ENCODE data around the gene FAM174B. TPM values are rescaled to one million over a fixed set of nuclear protein-coding genes. Genes with fewer than 3 reads are reported as not detected.

The FAM174B gene
- total RNA-seq, 8 experiments from 2014 or later = 2.9 to 13.8 (median 8.0) TPM

GRCh38 chr15:92606126-92606835, 49.3 kb downstream of the FAM174B start:
- Histone ChIP-seq H3K4me1 (replicated peaks in 1 of 2) (peaks cover 0 to 5% of the 10 kb centered on the region in 2 donors), H3K27ac (no peak overlapping the region), H3K4me3 (no peak overlapping the region)
- ATAC-seq (replicated peaks in 6 of 8) = no peak
- in situ Hi-C loops (cut with MboI; ENCODE audit: low pct_unique_long_range_greater_than_20kb in 2 of 9, low sequenced_read_pairs in 9 of 9, unreplicated experiment in 9 of 9) = no loop called here
- WGBS, 10 experiments = 50 to 100% (median 89%) methylated on average over 3 to 7 of the region's 9 CpGs; no CpG with 5 or more reads in 4 of the 10 experiments

- 73 to 93% (median 80%) methylated on average over 1 to 8 of the region's 14 CpGs; no CpG with 5 or more reads in 5 of the 10 experiments for WGBS, 10 experiments
- H3K4me1 ChIP-seq (replicated peaks in 1 of 2) = peaks cover 0 to 2% of the 10 kb centered on the region in 2 donors
- no peak overlapping the region for H3K27ac ChIP-seq
- in situ Hi-C loops (cut with MboI; ENCODE audit: low pct_unique_long_range_greater_than_20kb in 2 of 9, low sequenced_read_pairs in 9 of 9, unreplicated experiment in 9 of 9) = no loop called here
- ATAC-seq (replicated peaks in 6 of 8) = no peak
- no peak overlapping the region for H3K4me3 ChIP-seq
Measured at GRCh38 chr15:92605225-92605944, 50.2 kb downstream of the FAM174B start.

GRCh38 chr15:92603743-92604470, 51.7 kb downstream of the FAM174B start:
- Histone ChIP-seq H3K4me1 (replicated peaks in 1 of 2) (no peaks in the 10 kb centered on the region), H3K27ac (no peak overlapping the region), H3K4me3 (no peak overlapping the region)
- in situ Hi-C loops (cut with MboI; ENCODE audit: low pct_unique_long_range_greater_than_20kb in 2 of 9, low sequenced_read_pairs in 9 of 9, unreplicated experiment in 9 of 9) = no loop called here
- no peak for ATAC-seq (replicated peaks in 6 of 8)
- 7 to 100% (median 75%) methylated on average over 1 to 5 of the region's 5 CpGs; no CpG with 5 or more reads in 2 of the 10 experiments for WGBS, 10 experiments

GRCh38 chr15:92603278-92603677, 52.3 kb downstream of the FAM174B start:
- 58 to 100% (median 90%) methylated on average over 1 to 5 of the region's 5 CpGs for WGBS, 10 experiments
- no peak overlapping the region for H3K4me3 ChIP-seq

GRCh38 chr15:92602267-92602593, 53.3 kb downstream of the FAM174B start:
- 7 to 100% (median 94%) methylated on average over 1 to 2 of the region's 2 CpGs; no CpG with 5 or more reads in 4 of the 10 experiments for WGBS, 10 experiments
- no peak overlapping the region for H3K4me3 ChIP-seq
- no peak for ATAC-seq (replicated peaks in 6 of 8)
- no peaks in the 10 kb centered on the region for H3K4me1 ChIP-seq (replicated peaks in 1 of 2)
- in situ Hi-C loops (cut with MboI; ENCODE audit: low pct_unique_long_range_greater_than_20kb in 2 of 9, low sequenced_read_pairs in 9 of 9, unreplicated experiment in 9 of 9) = no loop called here
- no peak overlapping the region for H3K27ac ChIP-seq

More at GRCh38 chr15:92603278-92603677, 52.3 kb downstream of the FAM174B start:
- ATAC-seq (replicated peaks in 6 of 8) = no peak
- in situ Hi-C loops (cut with MboI; ENCODE audit: low pct_unique_long_range_greater_than_20kb in 2 of 9, low sequenced_read_pairs in 9 of 9, unreplicated experiment in 9 of 9) = no loop called here
- no peaks in the 10 kb centered on the region for H3K4me1 ChIP-seq (replicated peaks in 1 of 2)
- no peak overlapping the region for H3K27ac ChIP-seq

GRCh38 chr15:92601592-92602266, 53.8 kb downstream of the FAM174B start:
- in situ Hi-C loops (cut with MboI; ENCODE audit: low pct_unique_long_range_greater_than_20kb in 2 of 9, low sequenced_read_pairs in 9 of 9, unreplicated experiment in 9 of 9) = no loop called here
- Histone ChIP-seq H3K4me1 (replicated peaks in 1 of 2) (no peaks in the 10 kb centered on the region), H3K27ac (no peak overlapping the region), H3K4me3 (no peak overlapping the region)
- ATAC-seq (replicated peaks in 6 of 8) = peak in 3 of 8 experiments; percentile 59 to 67 (median 59)
- 13 to 88% (median 74%) methylated on average over 1 to 3 of the region's 3 CpGs; no CpG with 5 or more reads in 6 of the 10 experiments for WGBS, 10 experiments

- in situ Hi-C loops (cut with MboI; ENCODE audit: low pct_unique_long_range_greater_than_20kb in 2 of 9, low sequenced_read_pairs in 9 of 9, unreplicated experiment in 9 of 9) = no loop called here
- ATAC-seq (replicated peaks in 6 of 8) = peak in 3 of 8 experiments; percentile 54 to 81 (median 75)
- WGBS, 10 experiments = 8 to 100% (median 60%) methylated on average over 1 to 3 of the region's 3 CpGs; no CpG with 5 or more reads in 1 of the 10 experiments
- Histone ChIP-seq H3K27ac (no peak overlapping the region), H3K4me1 (replicated peaks in 1 of 2) (no peaks in the 10 kb centered on the region), H3K4me3 (no peak overlapping the region)
Measured at GRCh38 chr15:92600856-92601255, 54.7 kb downstream of the FAM174B start.

GRCh38 chr15:92599394-92599970, 56.1 kb downstream of the FAM174B start:
- 0 to 90% (median 32%) methylated on average over 1 to 4 of the region's 4 CpGs; no CpG with 5 or more reads in 2 of the 10 experiments for WGBS, 10 experiments
- in situ Hi-C loops (cut with MboI; ENCODE audit: low pct_unique_long_range_greater_than_20kb in 2 of 9, low sequenced_read_pairs in 9 of 9, unreplicated experiment in 9 of 9) = no loop called here

GRCh38 chr15:92597548-92597947, 58.0 kb downstream of the FAM174B start:
- in situ Hi-C loops (cut with MboI; ENCODE audit: low pct_unique_long_range_greater_than_20kb in 2 of 9, low sequenced_read_pairs in 9 of 9, unreplicated experiment in 9 of 9) = no loop called here
- Histone ChIP-seq H3K4me1 (replicated peaks in 1 of 2) (peaks cover 0 to 5% of the 10 kb centered on the region in 2 donors), H3K27ac (no peak overlapping the region), H3K4me3 (no peak overlapping the region)
- 39 to 83% (median 77%) methylated on average over 1 to 4 of the region's 6 CpGs; no CpG with 5 or more reads in 5 of the 10 experiments for WGBS, 10 experiments
- no peak for ATAC-seq (replicated peaks in 6 of 8)

More at GRCh38 chr15:92599394-92599970, 56.1 kb downstream of the FAM174B start:
- Histone ChIP-seq H3K27ac (no peak overlapping the region), H3K4me3 (no peak overlapping the region), H3K4me1 (replicated peaks in 1 of 2) (peaks cover 0 to 5% of the 10 kb centered on the region in 2 donors)
- ATAC-seq (replicated peaks in 6 of 8) = no peak

- Histone ChIP-seq H3K4me3 (no peak overlapping the region), H3K27ac (no peak overlapping the region), H3K4me1 (replicated peaks in 1 of 2) (peaks cover 0 to 5% of the 10 kb centered on the region in 2 donors)
- no peak for ATAC-seq (replicated peaks in 6 of 8)
- in situ Hi-C loops (cut with MboI; ENCODE audit: low pct_unique_long_range_greater_than_20kb in 2 of 9, low sequenced_read_pairs in 9 of 9, unreplicated experiment in 9 of 9) = no loop called here
- WGBS, 10 experiments = 40 to 94% (median 71%) methylated on average over 1 to 5 of the region's 5 CpGs; no CpG with 5 or more reads in 5 of the 10 experiments
Measured at GRCh38 chr15:92596623-92597022, 59.0 kb downstream of the FAM174B start.

GRCh38 chr15:92595506-92596381, 59.8 kb downstream of the FAM174B start:
- Histone ChIP-seq H3K4me3 (no peak overlapping the region), H3K4me1 (replicated peaks in 1 of 2) (peaks cover 0 to 5% of the 10 kb centered on the region in 2 donors), H3K27ac (no peak overlapping the region)
- ATAC-seq (replicated peaks in 6 of 8) = peak in 3 of 8 experiments; percentile 27 to 36 (median 29)
- 52 to 96% (median 86%) methylated on average over 1 to 12 of the region's 19 CpGs for WGBS, 10 experiments
- in situ Hi-C loops (cut with MboI; ENCODE audit: low pct_unique_long_range_greater_than_20kb in 2 of 9, low sequenced_read_pairs in 9 of 9, unreplicated experiment in 9 of 9) = no loop called here
